H9 (cell line): ENCODE measurements around the gene FMN1. TPM values are rescaled to one million over a fixed set of nuclear protein-coding genes. Genes with fewer than 3 reads are reported as not detected.

Experiments used
- DNase-seq: peaks from one replicate; pipeline ENCODE4 v3.0.0-alpha.2; 2017
- H2AFZ ChIP-seq: one replicate; pipeline ENCODE4 v1.6.1; 2013; ENCODE audit warnings: mild to moderate bottlenecking, low read length, control low read depth, moderate library complexity
- H2AK5ac ChIP-seq: 2 replicates; pipeline ENCODE4 v1.6.1; 2013; ENCODE audit warnings: low read length, control low read depth, mixed read lengths; ENCODE audit not compliant: insufficient read length
- H2BK120ac ChIP-seq: one replicate; pipeline ENCODE4 v1.6.1; 2013; ENCODE audit warnings: low read depth, mild to moderate bottlenecking, low read length, control low read depth, inconsistent platforms; ENCODE audit not compliant: poor library complexity, severe bottlenecking
- H2BK12ac ChIP-seq: 2 replicates; pipeline ENCODE4 v1.6.1; 2013; ENCODE audit warnings: low read length, control low read depth, mixed read lengths, low read depth; ENCODE audit not compliant: insufficient read length
- H2BK15ac ChIP-seq: 2 replicates; pipeline ENCODE4 v1.6.1; 2013; ENCODE audit warnings: low read depth, low read length, control low read depth
- H2BK20ac ChIP-seq: one replicate; pipeline ENCODE4 v1.6.1; 2013; ENCODE audit warnings: low read depth, mild to moderate bottlenecking, low read length, control low read depth, inconsistent platforms; ENCODE audit not compliant: poor library complexity, severe bottlenecking
- H2BK5ac ChIP-seq: 2 replicates; pipeline ENCODE4 v1.6.1; 2013; ENCODE audit warnings: low read length, control low read depth, mixed read lengths; ENCODE audit not compliant: insufficient read length
- H3K14ac ChIP-seq: 2 replicates; pipeline ENCODE4 v1.6.1; 2013; ENCODE audit warnings: low read length, control low read depth; ENCODE audit not compliant: insufficient read depth
- H3K18ac ChIP-seq: 2 replicates; pipeline ENCODE4 v1.6.1; 2013; ENCODE audit warnings: low read depth, mild to moderate bottlenecking, mixed read lengths, low read length, control low read depth; ENCODE audit not compliant: insufficient read length
- H3K23ac ChIP-seq: 2 replicates; pipeline ENCODE4 v1.6.1; 2013; ENCODE audit warnings: low read length, control low read depth, mixed read lengths, low read depth; ENCODE audit not compliant: insufficient read length
- H3K23me2 ChIP-seq: 2 replicates; pipeline ENCODE4 v1.6.1; 2013; ENCODE audit warnings: low read depth, mild to moderate bottlenecking, mixed read lengths, low read length, control low read depth; ENCODE audit not compliant: insufficient read length, poor library complexity, severe bottlenecking
- H3K27ac ChIP-seq: 2 replicates; pipeline ENCODE4 v1.5.1; 2013; ENCODE audit warnings: low read length, control low read depth, mixed read lengths, low read depth; ENCODE audit not compliant: insufficient read length
- H3K27me3 ChIP-seq: 2 replicates; pipeline ENCODE4 v1.6.1; 2013; ENCODE audit warnings: low read length, control low read depth, inconsistent platforms; ENCODE audit not compliant: insufficient read depth
- H3K4ac ChIP-seq: 2 replicates; pipeline ENCODE4 v1.6.1; 2013; ENCODE audit warnings: low read depth, mild to moderate bottlenecking, control low read depth, inconsistent platforms, low read length, moderate library complexity
- H3K4me1 ChIP-seq: 2 replicates; pipeline ENCODE4 v1.6.1; 2013; ENCODE audit warnings: low read length, control low read depth, inconsistent platforms; ENCODE audit not compliant: insufficient read depth
- H3K4me2 ChIP-seq: 2 replicates; pipeline ENCODE4 v1.6.1; 2013; ENCODE audit warnings: low read length, control low read depth, mixed read lengths; ENCODE audit not compliant: insufficient read length, insufficient read depth
- H3K56ac ChIP-seq: 2 replicates; pipeline ENCODE4 v1.6.1; 2013; ENCODE audit warnings: low read depth, mild to moderate bottlenecking, mixed read lengths, low read length, control low read depth; ENCODE audit not compliant: insufficient read length
- H3K79me1 ChIP-seq: 2 replicates; pipeline ENCODE4 v1.6.1; 2013; ENCODE audit warnings: low read depth, mild to moderate bottlenecking, moderate library complexity, low read length, control low read depth, inconsistent platforms; ENCODE audit not compliant: insufficient read depth, poor library complexity, severe bottlenecking
- H3K79me2 ChIP-seq: 2 replicates; pipeline ENCODE4 v1.6.1; 2013; ENCODE audit warnings: low read length, control low read depth, inconsistent platforms; ENCODE audit not compliant: insufficient read depth
- H3K9ac ChIP-seq: 2 replicates; pipeline ENCODE4 v1.6.1; 2013; ENCODE audit warnings: low read length, control low read depth, mixed read lengths; ENCODE audit not compliant: insufficient read length; ENCODE audit errors: extremely low read depth
- H3K9me3 ChIP-seq: one replicate; pipeline ENCODE4 v1.6.1; 2013; ENCODE audit warnings: low read depth, low read length, inconsistent platforms; ENCODE audit not compliant: control insufficient read depth
- H3T11ph ChIP-seq: one replicate; pipeline ENCODE4 v1.6.1; 2013; ENCODE audit warnings: mild to moderate bottlenecking, low read length, control low read depth, inconsistent platforms
- H4K20me1 ChIP-seq: one replicate; pipeline ENCODE4 v1.6.1; 2013; ENCODE audit not compliant: control insufficient read depth, insufficient read length, insufficient read depth
- H4K5ac ChIP-seq: 2 replicates; pipeline ENCODE4 v1.6.1; 2013; ENCODE audit warnings: low read depth, mild to moderate bottlenecking, mixed read lengths, low read length, control low read depth; ENCODE audit not compliant: insufficient read length
- H4K8ac ChIP-seq: replicated peaks from 2 replicates; pipeline ENCODE4 v1.6.1; 2013; ENCODE audit warnings: low read length, control low read depth, mixed read lengths, low read depth; ENCODE audit not compliant: insufficient read length
- H4K91ac ChIP-seq: 2 replicates; pipeline ENCODE4 v1.6.1; 2013; ENCODE audit warnings: low read depth, mild to moderate bottlenecking, moderate library complexity, mixed read lengths, low read length, control low read depth; ENCODE audit not compliant: insufficient read length
- H3K27ac Mint-ChIP-seq, 3 experiments: 2 replicates in 2 of 3; 3 replicates in 1 of 3; pipeline ENCODE4 v1.8.0; 2020 to 2021; ENCODE audit warnings: mixed read lengths in 3 of 3, mild to moderate bottlenecking in 1 of 3, moderate library complexity in 1 of 3
- H3K27me3 Mint-ChIP-seq: 2 replicates; pipeline ENCODE4 v1.8.0; 2021; ENCODE audit warnings: low read depth, mild to moderate bottlenecking, moderate library complexity, mixed read lengths
- H3K36me3 Mint-ChIP-seq, 3 experiments: 2 replicates in 2 of 3; 3 replicates in 1 of 3; pipeline ENCODE4 v1.8.0; 2020 to 2021; ENCODE audit warnings: low read depth in 3 of 3, mixed read lengths in 3 of 3; ENCODE audit not compliant: insufficient read depth in 1 of 3
- H3K4me1 Mint-ChIP-seq, 2 experiments: 2 replicates each; pipeline ENCODE4 v1.8.0; 2020; ENCODE audit warnings: mixed read lengths in 2 of 2
- H3K4me3 Mint-ChIP-seq, 2 experiments: 2 replicates in 1 of 2; 3 replicates in 1 of 2; pipeline ENCODE4 v1.8.0; 2020 to 2021; ENCODE audit warnings: mild to moderate bottlenecking in 2 of 2, mixed read lengths in 2 of 2, moderate library complexity in 1 of 2
- H3K9me3 Mint-ChIP-seq, 2 experiments: 2 replicates in 1 of 2; 3 replicates in 1 of 2; pipeline ENCODE4 v1.8.0; 2020; ENCODE audit warnings: mild to moderate bottlenecking in 2 of 2, mixed read lengths in 2 of 2, moderate library complexity in 1 of 2
- WGBS: extraction: QIAGEN DNeasy Blood & Tissue Kit; methylation state at CpG from one replicate; pipeline ENCODE4 v1.1.7; 2013; ENCODE audit warnings: missing lambda C conversion rate, low lambda C conversion rate, mixed read lengths; ENCODE audit not compliant: insufficient read length; ENCODE audit errors: extremely low coverage; 5-methylcytosine and 5-hydroxymethylcytosine counted together
- total RNA-seq: library from RNA; stranded (reverse); gene quantifications from 2 replicates; pipeline ENCODE4 v1.2.1, GENCODE V29; 2021
- TF ChIP-seq, protein P1 (sequence below): fragments of 200-600 bp; sonication (generic); conservative IDR thresholded peaks from 3 replicates; pipeline ENCODE4 v1.8.0; 2021; ENCODE audit warnings: antibody characterized with exemption, mild to moderate bottlenecking

Gene FMN1
- total RNA-seq, 1 experiment from 2014 or later = 1.9 TPM

DNA sequence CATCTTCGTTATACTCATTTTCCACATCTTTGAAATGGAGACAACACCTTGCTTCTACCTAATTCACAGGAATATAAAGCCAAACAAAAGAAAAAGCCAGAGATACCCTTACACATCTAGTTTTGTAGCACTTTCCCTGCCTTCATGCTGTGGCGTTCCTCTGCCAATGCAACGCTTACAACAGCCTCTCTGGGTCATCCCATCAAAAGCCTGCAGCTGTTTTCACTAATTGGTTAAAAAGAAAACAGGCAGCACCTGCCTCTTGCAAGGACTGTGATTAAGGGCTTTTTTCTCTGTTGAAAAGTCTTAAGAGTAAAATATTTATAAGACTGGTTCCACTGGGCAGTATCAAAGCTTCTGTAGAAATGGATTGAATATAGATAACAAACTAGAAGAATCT lies 120.3 kb downstream of the FMN1 start:
- no peak for DNase-seq
- Histone ChIP-seq H3K79me2 (no peaks in the 10 kb centered on the region), H3T11ph (no peak overlapping the region), H3K4me2 (no peak overlapping the region), H3K4me1 (peaks cover 3% of the 10 kb centered on the region; the same call in 1 of the 2 replicates), H3K23me2 (no peaks in the 10 kb centered on the region), H3K9me3 (no peaks in the 10 kb centered on the region), H3K79me1 (no peaks in the 10 kb centered on the region), H2AFZ (no peak overlapping the region), H3K4ac (no peak overlapping the region), H4K91ac (no peak overlapping the region), H3K27me3 (no peaks in the 10 kb centered on the region), H3K9ac (no peak overlapping the region), H3K23ac (no peak overlapping the region), H2BK15ac (no peak overlapping the region), H3K27ac (no peak overlapping the region), H2BK5ac (no peak overlapping the region), H2AK5ac (no peak overlapping the region), H2BK120ac (no peak overlapping the region), H4K5ac (no peak overlapping the region), H3K56ac (no peak overlapping the region), H2BK12ac (no peak overlapping the region), H3K18ac (no peak overlapping the region), H4K20me1 (no peaks in the 10 kb centered on the region), H2BK20ac (no peak overlapping the region), H3K14ac (no peak overlapping the region), H4K8ac (no peak overlapping the region)
- H3K27me3 Mint-ChIP-seq = no peaks in the 10 kb centered on the region
- peaks cover under 1 to 5% of the 10 kb centered on the region in 2 experiments for H3K4me1 Mint-ChIP-seq
- H3K27ac Mint-ChIP-seq = no peak overlapping the region; a peak in 1 of 7 replicates
- H3K4me3 Mint-ChIP-seq = no peak overlapping the region
- WGBS = no CpG with 5 or more reads among the region's 3 CpGs
- no peaks in the 10 kb centered on the region for H3K9me3 Mint-ChIP-seq
- H3K36me3 Mint-ChIP-seq = no peaks in the 10 kb centered on the region
- TF ChIP-seq, protein P1, sequence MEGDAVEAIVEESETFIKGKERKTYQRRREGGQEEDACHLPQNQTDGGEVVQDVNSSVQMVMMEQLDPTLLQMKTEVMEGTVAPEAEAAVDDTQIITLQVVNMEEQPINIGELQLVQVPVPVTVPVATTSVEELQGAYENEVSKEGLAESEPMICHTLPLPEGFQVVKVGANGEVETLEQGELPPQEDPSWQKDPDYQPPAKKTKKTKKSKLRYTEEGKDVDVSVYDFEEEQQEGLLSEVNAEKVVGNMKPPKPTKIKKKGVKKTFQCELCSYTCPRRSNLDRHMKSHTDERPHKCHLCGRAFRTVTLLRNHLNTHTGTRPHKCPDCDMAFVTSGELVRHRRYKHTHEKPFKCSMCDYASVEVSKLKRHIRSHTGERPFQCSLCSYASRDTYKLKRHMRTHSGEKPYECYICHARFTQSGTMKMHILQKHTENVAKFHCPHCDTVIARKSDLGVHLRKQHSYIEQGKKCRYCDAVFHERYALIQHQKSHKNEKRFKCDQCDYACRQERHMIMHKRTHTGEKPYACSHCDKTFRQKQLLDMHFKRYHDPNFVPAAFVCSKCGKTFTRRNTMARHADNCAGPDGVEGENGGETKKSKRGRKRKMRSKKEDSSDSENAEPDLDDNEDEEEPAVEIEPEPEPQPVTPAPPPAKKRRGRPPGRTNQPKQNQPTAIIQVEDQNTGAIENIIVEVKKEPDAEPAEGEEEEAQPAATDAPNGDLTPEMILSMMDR = no peak
